CD14-positive monocyte (primary cell): ENCODE data around the gene CEP89. TPM values are rescaled to one million over a fixed set of nuclear protein-coding genes. Genes with fewer than 3 reads are reported as not detected.
"Not testable (repeated sequence)": the region's sequence is repeated elsewhere in the genome, so short reads cannot be mapped to it uniquely, and the experiment has no call there.

Experiments
- DNase-seq, 3 donors: peaks; one replicate each; pipeline ENCODE4 v3.0.0-alpha.2; 2011 to 2022
- H2AFZ ChIP-seq: 2 replicates; pipeline ENCODE4 v1.6.0; 2012; ENCODE audit warnings: mild to moderate bottlenecking, low read depth, low read length, inconsistent platforms; ENCODE audit not compliant: insufficient read depth, poor library complexity, severe bottlenecking
- H3K27ac ChIP-seq, 2 donors: 1 replicate in 1 of 2; 2 replicates in 1 of 2; pipeline ENCODE4 v1.5.1; 2012 to 2013; ENCODE audit warnings: low read length in 2 of 2, control low read depth in 1 of 2, inconsistent platforms in 1 of 2, low read depth in 1 of 2, mild to moderate bottlenecking in 1 of 2
- H3K27me3 ChIP-seq, 2 donors: one replicate each; pipeline versions ENCODE4 v1.6.0 to v1.6.1; 2011 to 2013; ENCODE audit warnings: low read length in 2 of 2; ENCODE audit not compliant: control insufficient read depth in 2 of 2, insufficient read depth in 2 of 2
- H3K36me3 ChIP-seq, 2 donors: replicated peaks in 1 of 2; 1 replicate in 1 of 2; 2 replicates in 1 of 2; pipeline versions ENCODE4 v1.5.1 to v1.6.1; 2012 to 2013; ENCODE audit warnings: low read length in 2 of 2, control low read depth in 1 of 2, inconsistent platforms in 1 of 2, mild to moderate bottlenecking in 1 of 2; ENCODE audit not compliant: insufficient read depth in 2 of 2, control insufficient read depth in 1 of 2
- H3K4me1 ChIP-seq, 2 donors: 1 replicate in 1 of 2; 2 replicates in 1 of 2; pipeline versions ENCODE4 v1.5.1 to v1.6.1; 2012 to 2013; ENCODE audit warnings: low read length in 2 of 2, control low read depth in 1 of 2, inconsistent platforms in 1 of 2, mild to moderate bottlenecking in 1 of 2, moderate library complexity in 1 of 2; ENCODE audit not compliant: insufficient read depth in 2 of 2, control insufficient read depth in 1 of 2
- H3K4me2 ChIP-seq: replicated peaks from 2 replicates; pipeline ENCODE3; 2012; ENCODE audit warnings: low read length, moderate library complexity, mild to moderate bottlenecking; ENCODE audit not compliant: poor library complexity, severe bottlenecking; ENCODE audit errors: extremely low read depth
- H3K4me3 ChIP-seq, 3 experiments: fragments of 200-600 bp in 1 of 3; sonication (generic) in 1 of 3; replicated peaks in 1 of 3; 1 replicate in 2 of 3; 2 replicates in 1 of 3; pipeline ENCODE4 v1.5.1; 2011 to 2013; ENCODE audit warnings: low read length in 3 of 3, mild to moderate bottlenecking in 3 of 3, control low read depth in 2 of 3, low read depth in 2 of 3, inconsistent platforms in 1 of 3, moderate library complexity in 1 of 3
- H3K79me2 ChIP-seq: 2 replicates; pipeline ENCODE4 v1.6.0; 2012; ENCODE audit warnings: mild to moderate bottlenecking, control low read depth, inconsistent platforms, low read length, moderate library complexity; ENCODE audit not compliant: insufficient read depth
- H3K9ac ChIP-seq: 2 replicates; pipeline ENCODE4 v1.6.0; 2017; ENCODE audit warnings: low read length, mild to moderate bottlenecking; ENCODE audit not compliant: insufficient read depth, poor library complexity, severe bottlenecking
- H3K9me3 ChIP-seq, 2 donors: replicated peaks in 1 of 2; 1 replicate in 1 of 2; 2 replicates in 1 of 2; pipeline versions ENCODE4 v1.5.1 to v1.6.1; 2012 to 2013; ENCODE audit warnings: low read length in 2 of 2, control low read depth in 1 of 2; ENCODE audit not compliant: control insufficient read depth in 1 of 2, insufficient read depth in 1 of 2
- H4K20me1 ChIP-seq: 2 replicates; pipeline ENCODE4 v1.6.0; 2012; ENCODE audit warnings: mild to moderate bottlenecking, low read length, control low read depth, moderate library complexity; ENCODE audit not compliant: insufficient read depth
- H3K27ac Mint-ChIP-seq, 7 donors: one replicate each; pipeline ENCODE4 v1.8.0; 2020; ENCODE audit warnings: mild to moderate bottlenecking in 7 of 7, mixed read lengths in 7 of 7, moderate library complexity in 6 of 7, inconsistent platforms in 2 of 7
- H3K27me3 Mint-ChIP-seq, 3 donors: one replicate each; pipeline ENCODE4 v1.8.0; 2021 to 2022; ENCODE audit warnings: low read depth in 3 of 3, mild to moderate bottlenecking in 3 of 3, mixed read lengths in 3 of 3, moderate library complexity in 3 of 3, inconsistent platforms in 1 of 3
- H3K36me3 Mint-ChIP-seq, 2 donors: one replicate each; pipeline ENCODE4 v1.8.0; 2020; ENCODE audit warnings: mixed read lengths in 2 of 2, inconsistent platforms in 1 of 2, mild to moderate bottlenecking in 1 of 2
- H3K4me1 Mint-ChIP-seq: one replicate; pipeline ENCODE4 v1.8.0; 2020; ENCODE audit warnings: mild to moderate bottlenecking, mixed read lengths
- H3K4me3 Mint-ChIP-seq, 2 donors: one replicate each; pipeline ENCODE4 v1.8.0; 2020; ENCODE audit warnings: mild to moderate bottlenecking in 2 of 2, mixed read lengths in 2 of 2, moderate library complexity in 1 of 2
- H3K9me3 Mint-ChIP-seq, 7 donors: one replicate each; pipeline ENCODE4 v1.8.0; 2020 to 2022; ENCODE audit warnings: mixed read lengths in 7 of 7, mild to moderate bottlenecking in 6 of 7, moderate library complexity in 6 of 7, inconsistent platforms in 2 of 7
- CTCF ChIP-seq: fragments of 200-600 bp; IDR thresholded peaks from one replicate; pipeline ENCODE4 v1.8.0; 2022; ENCODE audit warnings: antibody characterized with exemption, mild to moderate bottlenecking
- WGBS: methylation state at CpG from one replicate; pipeline ENCODE4 v1.1.5; 2013; ENCODE audit warnings: missing lambda C conversion rate; ENCODE audit not compliant: insufficient coverage; 5-methylcytosine and 5-hydroxymethylcytosine counted together
- intact Hi-C, 2 donors: fragments of 100-400 bp; cut with micrococcal nuclease; formaldehyde crosslinking; loops; one replicate each; pipeline versions ENCODE4 v1.15.0 to v1.15.1; 2023
- polyA plus RNA-seq, 3 donors: library from polyadenylated mRNA; depleted of rRNA in 1 of 3; unstranded in 2 of 3; stranded (reverse) in 1 of 3; fragments of 300-500 nt in 2 of 3; fragments of >200 nt in 1 of 3; fragmentation: Illumina TruSeq in 2 of 3; gene quantifications; 1 replicate in 2 of 3; 2 replicates in 1 of 3; pipeline ENCODE4 v1.2.3, GENCODE V29; 2012 to 2021

Gene CEP89
- polyA plus RNA-seq, 3 donors = 4.6 to 6.5 (median 4.7) TPM

- Histone ChIP-seq H2AFZ (no peak overlapping the region), H3K27me3 (no peaks in the 10 kb centered on the region), H3K4me1 (no peaks in the 10 kb centered on the region), H3K4me2 (no peak overlapping the region), H3K9me3 (no peaks in the 10 kb centered on the region), H3K79me2 (no peaks in the 10 kb centered on the region), H3K27ac (no peak overlapping the region), H3K36me3 (no peaks in the 10 kb centered on the region), H3K9ac (no peak overlapping the region), H4K20me1 (no peaks in the 10 kb centered on the region), H3K4me3 (no peak overlapping the region)
- intact Hi-C loops = no loop called here
- TF ChIP-seq CTCF = no peak
- Mint-ChIP-seq H3K4me1 (no peaks in the 10 kb centered on the region), H3K27me3 (no peaks in the 10 kb centered on the region), H3K27ac (no peak overlapping the region), H3K9me3 (peaks cover 0 to 7% (median 3%) of the 10 kb centered on the region in 7 donors), H3K36me3 (no peaks in the 10 kb centered on the region), H3K4me3 (no peak overlapping the region)
- 100% methylated on average over 1 of the region's 6 CpGs for WGBS
- DNase-seq = no peak
Measured at GRCh38 chr19:32852216-32852615, 119.5 kb downstream of the CEP89 start.

- H3K36me3 Mint-ChIP-seq, H3K79me2 ChIP-seq, H3K27me3 ChIP-seq, H2AFZ ChIP-seq, DNase-seq, H3K27ac ChIP-seq, H3K4me1 ChIP-seq, H3K4me2 ChIP-seq, H3K4me3 ChIP-seq, H3K36me3 ChIP-seq, H3K4me1 Mint-ChIP-seq, H4K20me1 ChIP-seq, H3K27ac Mint-ChIP-seq, H3K4me3 Mint-ChIP-seq, H3K9ac ChIP-seq, H3K27me3 Mint-ChIP-seq, intact Hi-C loops: not testable (repeated sequence)
- H3K9me3 Mint-ChIP-seq = peaks cover 15 to 30% (median 23%) of the 10 kb centered on the region in 7 donors
- peaks cover 0 to 10% of the 10 kb centered on the region in 2 donors for H3K9me3 ChIP-seq
- WGBS = no CpG with 5 or more reads among the region's 2 CpGs
Measured at GRCh38 chr19:32848035-32848434, 123.7 kb downstream of the CEP89 start.
